Dermis microvascular lymphatic vessel endothelial cell (primary cell): Measurements from ENCODE around the gene PRPF31. TPM values are rescaled to one million over a fixed set of nuclear protein-coding genes. Genes with fewer than 3 reads are reported as not detected.
"Not testable (repeated sequence)": the region's sequence is repeated elsewhere in the genome, so short reads cannot be mapped to it uniquely, and the experiment has no call there.

Experiments
- DNase-seq, 2 donors: peaks; one replicate each; pipeline versions ENCODE4 v3.0.0 to v3.0.0-alpha.2; 2010; ENCODE audit warnings: low read depth in 2 of 2
- total RNA-seq: library from RNA; depleted of rRNA; stranded (reverse); fragments of >200 nt; gene quantifications from 2 replicates; pipeline ENCODE4 v1.2.1, GENCODE V29; 2014

Gene PRPF31
- total RNA-seq, 1 donor from 2014 or later, result 60.3 TPM

GRCh38 chr19:54160854-54161253 is 45.3 kb downstream of the PRPF31 start:
- no peak for DNase-seq

GRCh38 chr19:54162241-54162805 is 46.8 kb downstream of the PRPF31 start:
- peak; percentile 29 to 81 for DNase-seq

- DNase-seq, result no peak
These were observed 47.3 kb downstream of the PRPF31 start for GRCh38 chr19:54162884-54163283.

GRCh38 chr19:54164369-54165068 is 49.0 kb downstream of the PRPF31 start:
- DNase-seq, result peak in 1 of 2 donors; percentile 86

- no peak for DNase-seq
These were observed 49.7 kb downstream of the PRPF31 start for GRCh38 chr19:54165222-54165621.

- peak; percentile 41 to 79 for DNase-seq
These were observed 52.8 kb downstream of the PRPF31 start for GRCh38 chr19:54168174-54168917.

GRCh38 chr19:54169149-54169740 is 53.7 kb downstream of the PRPF31 start:
- DNase-seq, result no peak

GRCh38 chr19:54171736-54172431 is 56.3 kb downstream of the PRPF31 start:
- not testable (repeated sequence) for DNase-seq

GRCh38 chr19:54172471-54173358 is 57.2 kb downstream of the PRPF31 start, which contains the start of gene TMC4:
Gene TMC4 (minus strand): TSS chr19:54173160. CDS start chr19:54173117, 43 bp downstream.
- no peak for DNase-seq

GRCh38 chr19:54173359-54173699 is 57.8 kb downstream of the PRPF31 start:
- no peak for DNase-seq

GRCh38 chr19:54173951-54174834 is 58.6 kb downstream of the PRPF31 start:
- no peak for DNase-seq

- no peak for DNase-seq
These were observed 63.2 kb downstream of the PRPF31 start for GRCh38 chr19:54178581-54179261.

GRCh38 chr19:54179262-54179852 is 63.8 kb downstream of the PRPF31 start:
- DNase-seq, result no peak

GRCh38 chr19:54179921-54180461 is 64.4 kb downstream of the PRPF31 start:
- DNase-seq, result peak; percentile 85 to 86

- no peak for DNase-seq
These were observed 65.1 kb downstream of the PRPF31 start for GRCh38 chr19:54180691-54181091.
